Tibial nerve (tissue), 4 donors: ENCODE measurements around the gene BMP10. TPM values are rescaled to one million over a fixed set of nuclear protein-coding genes. Genes with fewer than 3 reads are reported as not detected.

Source experiments
- DNase-seq, 2 donors: peaks; one replicate each; pipeline ENCODE4 v3.0.0-alpha.2; 2019; ENCODE audit warnings: low spot score in 2 of 2
- H3K27ac ChIP-seq, 4 donors: fragments of 200-600 bp; sonication (generic) in 3 of 4; one replicate each; pipeline ENCODE4 v1.5.1; 2017 to 2019; ENCODE audit warnings: mild to moderate bottlenecking in 1 of 4
- H3K27me3 ChIP-seq, 2 donors: fragments of 200-600 bp; sonication (generic) in 1 of 2; one replicate each; pipeline versions ENCODE4 v1.5.1 to v1.6.0; 2017 to 2019
- H3K36me3 ChIP-seq, 3 donors: fragments of 200-600 bp; sonication (generic); one replicate each; pipeline ENCODE4 v1.5.1; 2018 to 2019
- H3K4me1 ChIP-seq, 4 donors: fragments of 200-600 bp; sonication (generic) in 3 of 4; one replicate each; pipeline ENCODE4 v1.5.1; 2017 to 2019
- H3K4me3 ChIP-seq, 4 donors: fragments of 200-600 bp; sonication (generic) in 3 of 4; one replicate each; pipeline ENCODE4 v1.5.1; 2017 to 2019; ENCODE audit warnings: mild to moderate bottlenecking in 1 of 4, moderate library complexity in 1 of 4
- H3K9me3 ChIP-seq, 4 donors: fragments of 200-600 bp; sonication (generic) in 3 of 4; one replicate each; pipeline ENCODE4 v1.5.1; 2017 to 2019
- EP300 ChIP-seq, 2 donors: sonication (generic); formaldehyde crosslinking; IDR thresholded peaks; one replicate each; pipeline ENCODE4 v1.6.1; 2017; ENCODE audit warnings: antibody characterized with exemption in 2 of 2, mild to moderate bottlenecking in 1 of 2
- POLR2A ChIP-seq, 2 donors: fragments of 450-650 bp; IDR thresholded peaks; one replicate each; pipeline ENCODE4 v1.6.1; 2017; ENCODE audit warnings: antibody characterized with exemption in 2 of 2, mild to moderate bottlenecking in 2 of 2, moderate library complexity in 2 of 2
- WGBS, 2 donors: methylation state at CpG; one replicate each; pipeline ENCODE4 v1.1.5; 2018; 5-methylcytosine and 5-hydroxymethylcytosine counted together
- total RNA-seq, 4 donors: library from RNA; depleted of rRNA; stranded (reverse); fragments of >200 nt; gene quantifications; one replicate each; pipeline ENCODE4 v1.1.0, GENCODE V29; 2016
- TF ChIP-seq, protein P1 (sequence below), 5 experiments: fragments of 200-600 bp in 3 of 5; fragments of 450-650 bp in 2 of 5; sonication (generic) in 3 of 5; IDR thresholded peaks; one replicate each; pipeline ENCODE4 v1.5.1; 2016 to 2019; ENCODE audit warnings: antibody characterized with exemption in 5 of 5, mild to moderate bottlenecking in 3 of 5, moderate library complexity in 2 of 5

The BMP10 gene
- total RNA-seq, 4 donors from 2014 or later, result not detected

- Histone ChIP-seq H3K9me3 (no peaks in the 10 kb centered on the region), H3K36me3 (peaks cover 0 to 5% (median 0%) of the 10 kb centered on the region in 3 donors), H3K4me1 (no peaks in the 10 kb centered on the region), H3K4me3 (no peak overlapping the region), H3K27ac (no peak overlapping the region), H3K27me3 (no peaks in the 10 kb centered on the region)
- no peak for DNase-seq
- no peak for TF ChIP-seq POLR2A (IDR thresholded peaks at IDR 0.05)
- no peak for TF ChIP-seq EP300 (IDR thresholded peaks at IDR 0.05)
- TF ChIP-seq, protein P1, sequence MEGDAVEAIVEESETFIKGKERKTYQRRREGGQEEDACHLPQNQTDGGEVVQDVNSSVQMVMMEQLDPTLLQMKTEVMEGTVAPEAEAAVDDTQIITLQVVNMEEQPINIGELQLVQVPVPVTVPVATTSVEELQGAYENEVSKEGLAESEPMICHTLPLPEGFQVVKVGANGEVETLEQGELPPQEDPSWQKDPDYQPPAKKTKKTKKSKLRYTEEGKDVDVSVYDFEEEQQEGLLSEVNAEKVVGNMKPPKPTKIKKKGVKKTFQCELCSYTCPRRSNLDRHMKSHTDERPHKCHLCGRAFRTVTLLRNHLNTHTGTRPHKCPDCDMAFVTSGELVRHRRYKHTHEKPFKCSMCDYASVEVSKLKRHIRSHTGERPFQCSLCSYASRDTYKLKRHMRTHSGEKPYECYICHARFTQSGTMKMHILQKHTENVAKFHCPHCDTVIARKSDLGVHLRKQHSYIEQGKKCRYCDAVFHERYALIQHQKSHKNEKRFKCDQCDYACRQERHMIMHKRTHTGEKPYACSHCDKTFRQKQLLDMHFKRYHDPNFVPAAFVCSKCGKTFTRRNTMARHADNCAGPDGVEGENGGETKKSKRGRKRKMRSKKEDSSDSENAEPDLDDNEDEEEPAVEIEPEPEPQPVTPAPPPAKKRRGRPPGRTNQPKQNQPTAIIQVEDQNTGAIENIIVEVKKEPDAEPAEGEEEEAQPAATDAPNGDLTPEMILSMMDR (IDR thresholded peaks at IDR 0.05), result no peak
- WGBS, 2 donors, result 85 to 87% methylated on average over 15 of the region's 15 CpGs
Measured at GRCh38 chr2:68822207-68822872, 48.9 kb downstream of the BMP10 start.

DNA sequence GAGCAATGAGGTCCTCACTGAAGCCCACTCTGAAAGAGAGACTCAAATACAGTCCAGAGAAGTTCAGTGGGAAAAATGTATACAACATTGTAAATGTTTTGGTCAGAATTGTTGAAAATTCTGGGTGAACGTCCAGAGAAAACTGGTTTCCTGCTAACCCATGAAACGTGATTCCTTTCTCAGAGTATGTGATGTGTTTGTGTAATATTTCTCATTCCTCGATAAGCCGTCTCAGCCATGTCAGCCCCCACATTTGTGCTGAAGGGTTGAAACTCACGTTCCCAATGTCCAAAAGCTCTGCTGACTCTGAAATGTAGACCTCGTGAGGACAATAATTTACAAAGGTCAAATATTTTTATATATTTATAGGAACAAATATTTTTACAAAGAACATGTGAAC, 51.6 kb downstream of the BMP10 start:
- no peaks in the 10 kb centered on the region for H3K4me1 ChIP-seq
- H3K27me3 ChIP-seq, result no peaks in the 10 kb centered on the region
- no peaks in the 10 kb centered on the region for H3K9me3 ChIP-seq
- WGBS, 2 donors, result 61% methylated on average over 6 of the region's 6 CpGs
- H3K36me3 ChIP-seq, result peaks cover 0 to 5% (median 0%) of the 10 kb centered on the region in 3 donors
- TF ChIP-seq, protein P1 (IDR thresholded peaks at IDR 0.05), result no peak
- TF ChIP-seq POLR2A (IDR thresholded peaks at IDR 0.05), result no peak
- no peak for TF ChIP-seq EP300 (IDR thresholded peaks at IDR 0.05)
- no peak overlapping the region for H3K4me3 ChIP-seq
- H3K27ac ChIP-seq, result no peak overlapping the region
- DNase-seq, result no peak

GRCh38 chr2:68817306-68817705, 53.9 kb downstream of the BMP10 start:
- peaks cover 0 to 5% (median 0%) of the 10 kb centered on the region in 3 donors for H3K36me3 ChIP-seq

More at GRCh38 chr2:68817306-68817705, 53.9 kb downstream of the BMP10 start:
- no peaks in the 10 kb centered on the region for H3K27me3 ChIP-seq
- H3K4me1 ChIP-seq, result no peaks in the 10 kb centered on the region
- no peak overlapping the region for H3K4me3 ChIP-seq
- H3K9me3 ChIP-seq, result no peaks in the 10 kb centered on the region
- H3K27ac ChIP-seq, result no peak overlapping the region
- DNase-seq, result no peak
- TF ChIP-seq, protein P1 (IDR thresholded peaks at IDR 0.05), result no peak
- no peak for TF ChIP-seq POLR2A (IDR thresholded peaks at IDR 0.05)
- no peak for TF ChIP-seq EP300 (IDR thresholded peaks at IDR 0.05)

Other genes starting within 250 kb of the BMP10 start
- under 1 TPM in 2 of 4 donors, not detected in 2; 0.22 to 0.63 TPM for gene PROKR1, start 227.8 kb downstream of the BMP10 start, total RNA-seq
- gene ARHGAP25, start 136.6 kb downstream of the BMP10 start, total RNA-seq, result 1 to 10 TPM; 4.3 to 9.6 (median 5.3) TPM
- not detected for gene GKN2, start 81.5 kb upstream of the BMP10 start, total RNA-seq
- not detected for gene GKN1, start 103.2 kb upstream of the BMP10 start, total RNA-seq
- 10 to 100 TPM; 53.7 to 69.0 (median 59.3) TPM for gene ANTXR1, start 141.8 kb upstream of the BMP10 start, total RNA-seq